Stimulated activated memory B cell treated with anti-CD40 and anti-IgM and Interleukin-4, amounts not matched to agents 10 μg/mL and 1 μg/mL and 100 μg/mL, for 72 hours (primary cell): ENCODE results near the gene CLUH.

Source experiments
- ATAC-seq: fragments of 150-1000 bp; cut with Tn5 transposase; 2 replicates; pipeline ENCODE4 v1.10.0; 2021
- H3K27ac Mint-ChIP-seq: one replicate; pipeline ENCODE4 v1.8.0; 2022; ENCODE audit warnings: mild to moderate bottlenecking, mixed read lengths
- H3K27me3 Mint-ChIP-seq: one replicate; pipeline ENCODE4 v1.8.0; 2022; ENCODE audit warnings: mixed read lengths
- H3K36me3 Mint-ChIP-seq: one replicate; pipeline ENCODE4 v1.8.0; 2022; ENCODE audit warnings: mixed read lengths
- H3K4me1 Mint-ChIP-seq: one replicate; pipeline ENCODE4 v1.8.0; 2022; ENCODE audit warnings: mixed read lengths
- H3K4me3 Mint-ChIP-seq: one replicate; pipeline ENCODE4 v1.8.0; 2022; ENCODE audit warnings: mild to moderate bottlenecking, moderate library complexity, mixed read lengths
- H3K9me3 Mint-ChIP-seq: one replicate; pipeline ENCODE4 v1.8.0; 2022; ENCODE audit warnings: mixed read lengths

CLUH gene

GRCh38 chr17:2708585-2709182 lies 2.9 kb downstream of the CLUH start:
- Mint-ChIP-seq H3K9me3 (no peaks in the 10 kb centered on the region), H3K4me3 (peak overlapping the region; percentile 89), H3K27ac (peak overlapping the region; percentile 83), H3K36me3 (peaks cover 14% of the 10 kb centered on the region), H3K4me1 (peaks cover 67% of the 10 kb centered on the region), H3K27me3 (no peaks in the 10 kb centered on the region)
- ATAC-seq: peak; percentile 82

- H3K9me3 Mint-ChIP-seq: no peaks in the 10 kb centered on the region
- H3K4me3 Mint-ChIP-seq: peak overlapping the region; percentile 89
- H3K4me1 Mint-ChIP-seq: peaks cover 67% of the 10 kb centered on the region
- peaks cover 19% of the 10 kb centered on the region for H3K36me3 Mint-ChIP-seq
- no peaks in the 10 kb centered on the region for H3K27me3 Mint-ChIP-seq
- H3K27ac Mint-ChIP-seq: peak overlapping the region; percentile 83
- ATAC-seq: no peak
These were observed 3.6 kb downstream of the CLUH start for GRCh38 chr17:2707721-2708584.

DNA sequence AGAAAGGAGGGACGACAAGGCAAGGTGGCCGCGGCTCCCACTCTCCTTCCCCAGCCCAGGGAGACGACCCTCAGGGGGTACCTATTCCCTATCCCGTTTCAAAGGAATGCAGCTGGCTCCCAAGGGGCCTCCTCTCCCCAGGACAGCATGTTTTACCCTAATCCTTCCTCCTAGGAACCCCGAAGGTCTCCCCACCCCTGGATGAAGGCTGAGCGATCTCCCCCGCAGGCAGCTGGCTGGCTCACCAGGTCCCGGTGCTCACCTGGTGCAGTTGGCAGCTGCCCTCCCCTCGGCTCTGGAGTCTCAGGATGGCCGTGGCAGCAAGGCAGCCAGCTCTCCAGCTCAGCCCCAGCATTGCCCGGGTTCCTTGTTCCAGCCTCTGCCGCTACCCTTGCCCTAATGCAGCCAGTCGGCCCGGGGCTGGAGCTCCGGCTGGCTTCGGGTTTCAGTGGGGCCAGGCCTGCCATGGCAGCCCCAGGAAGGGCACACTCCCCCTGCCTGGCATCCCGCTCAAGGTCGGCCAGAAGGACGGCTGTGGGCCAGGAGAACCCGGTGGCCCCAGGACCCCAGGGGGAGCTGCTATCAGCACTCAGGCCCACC lies 4.6 kb downstream of the CLUH start:
- ATAC-seq: no peak
- Mint-ChIP-seq H3K4me3 (no peak overlapping the region), H3K27ac (peak overlapping the region; percentile 63), H3K4me1 (peaks cover 58% of the 10 kb centered on the region), H3K27me3 (no peaks in the 10 kb centered on the region), H3K36me3 (peaks cover 28% of the 10 kb centered on the region), H3K9me3 (no peaks in the 10 kb centered on the region)

- H3K27ac Mint-ChIP-seq: peak overlapping the region; percentile 63
- no peaks in the 10 kb centered on the region for H3K9me3 Mint-ChIP-seq
- ATAC-seq: no peak
These were observed 5.4 kb downstream of the CLUH start for GRCh38 chr17:2705888-2706795.

GRCh38 chr17:2705263-2705662 lies 6.3 kb downstream of the CLUH start:
- H3K27me3 Mint-ChIP-seq: no peaks in the 10 kb centered on the region
- no peak for ATAC-seq
- no peaks in the 10 kb centered on the region for H3K9me3 Mint-ChIP-seq
- no peak overlapping the region for H3K4me3 Mint-ChIP-seq
- peak overlapping the region; percentile 63 for H3K27ac Mint-ChIP-seq
- peaks cover 38% of the 10 kb centered on the region for H3K36me3 Mint-ChIP-seq
- peaks cover 50% of the 10 kb centered on the region for H3K4me1 Mint-ChIP-seq

More at GRCh38 chr17:2705888-2706795, 5.4 kb downstream of the CLUH start:
- no peak overlapping the region for H3K4me3 Mint-ChIP-seq
- peaks cover 57% of the 10 kb centered on the region for H3K4me1 Mint-ChIP-seq
- no peaks in the 10 kb centered on the region for H3K27me3 Mint-ChIP-seq
- peaks cover 29% of the 10 kb centered on the region for H3K36me3 Mint-ChIP-seq

GRCh38 chr17:2704890-2705248 lies 6.7 kb downstream of the CLUH start:
- Mint-ChIP-seq H3K4me3 (no peak overlapping the region), H3K36me3 (peaks cover 42% of the 10 kb centered on the region), H3K27me3 (no peaks in the 10 kb centered on the region), H3K9me3 (no peaks in the 10 kb centered on the region), H3K27ac (peak overlapping the region; percentile 63), H3K4me1 (peaks cover 46% of the 10 kb centered on the region)
- no peak for ATAC-seq

- ATAC-seq: no peak
- Mint-ChIP-seq H3K9me3 (no peaks in the 10 kb centered on the region), H3K27ac (peak overlapping the region; percentile 63), H3K27me3 (no peaks in the 10 kb centered on the region), H3K4me3 (no peak overlapping the region), H3K4me1 (peaks cover 40% of the 10 kb centered on the region), H3K36me3 (peaks cover 45% of the 10 kb centered on the region)
These were observed 7.3 kb downstream of the CLUH start for GRCh38 chr17:2704031-2704889.

- peaks cover 51% of the 10 kb centered on the region for H3K36me3 Mint-ChIP-seq
- H3K4me3 Mint-ChIP-seq: no peak overlapping the region
- H3K27ac Mint-ChIP-seq: no peak overlapping the region
- no peaks in the 10 kb centered on the region for H3K9me3 Mint-ChIP-seq
- peaks cover 33% of the 10 kb centered on the region for H3K4me1 Mint-ChIP-seq
- H3K27me3 Mint-ChIP-seq: no peaks in the 10 kb centered on the region
- ATAC-seq: no peak
These were observed 8.0 kb downstream of the CLUH start for GRCh38 chr17:2703606-2704005.

DNA sequence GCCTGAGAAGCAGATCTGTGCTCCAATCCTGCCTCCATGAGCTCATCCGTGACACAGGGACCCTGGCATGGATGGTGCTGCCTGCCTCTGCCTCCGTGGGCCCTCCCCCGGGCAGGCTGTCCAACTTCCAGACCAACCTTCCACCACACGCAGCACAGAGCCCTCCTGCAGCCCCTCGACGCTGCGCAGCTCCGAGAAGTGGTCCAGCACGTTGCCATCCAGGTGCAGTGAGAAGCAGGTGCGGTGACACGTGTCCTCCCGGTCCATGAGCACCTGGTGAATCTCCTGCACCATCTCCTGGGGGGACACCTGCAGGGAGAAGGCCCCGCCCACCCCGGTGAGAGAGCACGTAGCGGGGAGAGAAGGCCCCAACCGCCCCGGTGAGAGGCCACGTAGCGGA lies 8.4 kb downstream of the CLUH start:
- ATAC-seq: no peak
- Mint-ChIP-seq H3K27ac (no peak overlapping the region), H3K4me3 (no peak overlapping the region), H3K27me3 (no peaks in the 10 kb centered on the region), H3K4me1 (peaks cover 29% of the 10 kb centered on the region), H3K36me3 (peaks cover 55% of the 10 kb centered on the region), H3K9me3 (no peaks in the 10 kb centered on the region)

DNA sequence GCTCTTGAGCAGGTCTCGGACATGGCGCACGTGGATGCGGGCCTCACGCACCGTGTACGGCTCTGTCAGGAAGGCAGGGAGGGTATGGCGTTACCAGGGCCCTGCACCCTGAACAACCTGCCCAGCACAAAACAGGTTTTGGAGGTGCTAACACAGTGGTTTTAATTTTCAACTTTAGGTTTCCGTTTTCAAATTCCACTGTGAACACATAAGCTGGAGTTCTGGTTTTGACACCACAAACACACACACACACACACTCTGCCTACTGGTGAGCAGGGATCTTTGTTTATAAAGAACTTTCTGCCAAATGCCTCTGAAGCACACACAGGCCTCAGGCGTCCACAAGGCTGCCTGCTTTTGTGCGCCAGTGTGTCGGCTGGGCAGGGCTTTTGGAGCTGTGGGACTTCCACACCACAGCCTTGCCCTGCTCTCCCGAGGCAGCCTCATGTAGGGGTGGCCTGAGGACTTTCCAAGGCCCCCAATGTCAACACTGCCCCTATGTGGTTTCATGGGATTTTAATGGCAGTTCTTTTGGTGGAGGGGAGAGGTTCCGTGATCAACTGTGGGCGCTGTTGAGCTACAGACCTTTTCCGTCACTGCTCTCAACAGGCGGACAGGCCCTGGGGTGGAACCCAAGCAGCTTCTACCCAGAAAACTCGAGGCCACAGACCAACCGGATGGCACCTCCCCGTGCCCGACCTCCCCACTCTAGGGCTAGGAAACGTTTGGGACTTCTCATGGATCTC lies 9.4 kb downstream of the CLUH start:
- no peak for ATAC-seq
- peaks cover 58% of the 10 kb centered on the region for H3K36me3 Mint-ChIP-seq
- peaks cover 24% of the 10 kb centered on the region for H3K4me1 Mint-ChIP-seq
- no peak overlapping the region for H3K4me3 Mint-ChIP-seq
- H3K9me3 Mint-ChIP-seq: no peaks in the 10 kb centered on the region
- no peak overlapping the region for H3K27ac Mint-ChIP-seq
- H3K27me3 Mint-ChIP-seq: no peaks in the 10 kb centered on the region

GRCh38 chr17:2701161-2701995 lies 10.2 kb downstream of the CLUH start:
- H3K4me3 Mint-ChIP-seq: no peak overlapping the region
- H3K36me3 Mint-ChIP-seq: peaks cover 65% of the 10 kb centered on the region
- no peaks in the 10 kb centered on the region for H3K27me3 Mint-ChIP-seq
- peak; percentile 18 for ATAC-seq
- peaks cover 16% of the 10 kb centered on the region for H3K4me1 Mint-ChIP-seq
- no peak overlapping the region for H3K27ac Mint-ChIP-seq
- H3K9me3 Mint-ChIP-seq: no peaks in the 10 kb centered on the region

GRCh38 chr17:2700491-2701141 lies 10.9 kb downstream of the CLUH start:
- ATAC-seq: no peak
- peaks cover 12% of the 10 kb centered on the region for H3K4me1 Mint-ChIP-seq
- H3K9me3 Mint-ChIP-seq: no peaks in the 10 kb centered on the region
- H3K36me3 Mint-ChIP-seq: peaks cover 63% of the 10 kb centered on the region
- H3K27me3 Mint-ChIP-seq: no peaks in the 10 kb centered on the region
- H3K27ac Mint-ChIP-seq: no peak overlapping the region
- no peak overlapping the region for H3K4me3 Mint-ChIP-seq
